PFSK-1 (cell line): Measurements from ENCODE around the gene SP6. TPM values are rescaled to one million over a fixed set of nuclear protein-coding genes. Genes with fewer than 3 reads are reported as not detected.

Experiments
- FOXP2 ChIP-seq: optimal IDR thresholded peaks from 2 replicates; pipeline ENCODE3; 2011; ENCODE audit warnings: borderline replicate concordance, control low read depth, inconsistent platforms; ENCODE audit not compliant: insufficient read depth; ENCODE audit errors: extremely low read length, extremely low read depth
- POLR2AphosphoS5 ChIP-seq: IDR thresholded peaks from 2 replicates; pipeline ENCODE4 v1.6.1; 2012; ENCODE audit warnings: low read depth, mild to moderate bottlenecking, control low read depth, low read length, moderate library complexity
- REST ChIP-seq, 2 experiments: IDR thresholded peaks; 2 replicates each; pipeline versions ENCODE4 v1.6.1 to v1.8.0; 2011 to 2012; ENCODE audit warnings: low read depth in 2 of 2, low read length in 2 of 2, control low read depth in 1 of 2, inconsistent platforms in 1 of 2, mild to moderate bottlenecking in 1 of 2, moderate library complexity in 1 of 2; ENCODE audit not compliant: insufficient read depth in 1 of 2
- SIN3A ChIP-seq: IDR thresholded peaks from 2 replicates; pipeline ENCODE4 v1.6.1; 2012; ENCODE audit warnings: mild to moderate bottlenecking, low read length, moderate library complexity, borderline replicate concordance; ENCODE audit not compliant: insufficient read depth
- TAF1 ChIP-seq: IDR thresholded peaks from 2 replicates; pipeline ENCODE4 v1.6.1; 2012; ENCODE audit warnings: low read length, control low read depth, borderline replicate concordance; ENCODE audit not compliant: insufficient read depth
- polyA plus RNA-seq: library from polyadenylated mRNA; unstranded; fragments of >200 nt; gene quantifications from one replicate; pipeline ENCODE4 v1.2.1, GENCODE V29; 2012; ENCODE audit warnings: low read depth, missing spikeins; ENCODE audit not compliant: insufficient read length

Gene SP6
- polyA plus RNA-seq = 0.28 TPM

GRCh38 chr17:47850692-47851573, at the start of gene SP6:
Gene SP6 (minus strand): TSS chr17:47851163. CDS start chr17:47848429, 2,734 bp downstream.
- TF ChIP-seq REST (IDR thresholded peaks at IDR 0.05; ENCODE audit: insufficient read depth in 1 of 2, low read depth in 2 of 2, low read length in 2 of 2) (no peak), POLR2AphosphoS5 (no peak), FOXP2 (peak; percentile 31), SIN3A (no peak), TAF1 (no peak)

- no peak for TF ChIP-seq SIN3A
- no peak for TF ChIP-seq TAF1
- no peak for TF ChIP-seq FOXP2
- TF ChIP-seq REST (IDR thresholded peaks at IDR 0.05; ENCODE audit: insufficient read depth in 1 of 2, low read depth in 2 of 2, low read length in 2 of 2) = no peak
- no peak for TF ChIP-seq POLR2AphosphoS5
These were observed 48.7 kb upstream of the SP6 start for GRCh38 chr17:47899643-47900042.

GRCh38 chr17:47898241-47898640, 47.3 kb upstream of the SP6 start:
- TF ChIP-seq REST (IDR thresholded peaks at IDR 0.05; ENCODE audit: insufficient read depth in 1 of 2, low read depth in 2 of 2, low read length in 2 of 2) = no peak

GRCh38 chr17:47897561-47897960, 46.6 kb upstream of the SP6 start:
- TF ChIP-seq SIN3A (no peak), REST (IDR thresholded peaks at IDR 0.05; ENCODE audit: insufficient read depth in 1 of 2, low read depth in 2 of 2, low read length in 2 of 2) (no peak), FOXP2 (no peak), POLR2AphosphoS5 (no peak)
